H9 (cell line): ENCODE measurements around the gene BEGAIN. TPM values are rescaled to one million over a fixed set of nuclear protein-coding genes. Genes with fewer than 3 reads are reported as not detected.
A peak's percentile ranks its signal among the peaks of the same experiment; 100 is the strongest.

ENCODE experiments used
- DNase-seq: peaks from one replicate; pipeline ENCODE4 v3.0.0-alpha.2; 2017
- H2AFZ ChIP-seq: one replicate; pipeline ENCODE4 v1.6.1; 2013; ENCODE audit warnings: mild to moderate bottlenecking, low read length, control low read depth, moderate library complexity
- H2AK5ac ChIP-seq: 2 replicates; pipeline ENCODE4 v1.6.1; 2013; ENCODE audit warnings: low read length, control low read depth, mixed read lengths; ENCODE audit not compliant: insufficient read length
- H2BK120ac ChIP-seq: one replicate; pipeline ENCODE4 v1.6.1; 2013; ENCODE audit warnings: low read depth, mild to moderate bottlenecking, low read length, control low read depth, inconsistent platforms; ENCODE audit not compliant: poor library complexity, severe bottlenecking
- H2BK12ac ChIP-seq: 2 replicates; pipeline ENCODE4 v1.6.1; 2013; ENCODE audit warnings: low read length, control low read depth, mixed read lengths, low read depth; ENCODE audit not compliant: insufficient read length
- H2BK15ac ChIP-seq: 2 replicates; pipeline ENCODE4 v1.6.1; 2013; ENCODE audit warnings: low read depth, low read length, control low read depth
- H2BK20ac ChIP-seq: one replicate; pipeline ENCODE4 v1.6.1; 2013; ENCODE audit warnings: low read depth, mild to moderate bottlenecking, low read length, control low read depth, inconsistent platforms; ENCODE audit not compliant: poor library complexity, severe bottlenecking
- H2BK5ac ChIP-seq: 2 replicates; pipeline ENCODE4 v1.6.1; 2013; ENCODE audit warnings: low read length, control low read depth, mixed read lengths; ENCODE audit not compliant: insufficient read length
- H3K14ac ChIP-seq: 2 replicates; pipeline ENCODE4 v1.6.1; 2013; ENCODE audit warnings: low read length, control low read depth; ENCODE audit not compliant: insufficient read depth
- H3K18ac ChIP-seq: 2 replicates; pipeline ENCODE4 v1.6.1; 2013; ENCODE audit warnings: low read depth, mild to moderate bottlenecking, mixed read lengths, low read length, control low read depth; ENCODE audit not compliant: insufficient read length
- H3K23ac ChIP-seq: 2 replicates; pipeline ENCODE4 v1.6.1; 2013; ENCODE audit warnings: low read length, control low read depth, mixed read lengths, low read depth; ENCODE audit not compliant: insufficient read length
- H3K23me2 ChIP-seq: 2 replicates; pipeline ENCODE4 v1.6.1; 2013; ENCODE audit warnings: low read depth, mild to moderate bottlenecking, mixed read lengths, low read length, control low read depth; ENCODE audit not compliant: insufficient read length, poor library complexity, severe bottlenecking
- H3K27ac ChIP-seq: 2 replicates; pipeline ENCODE4 v1.5.1; 2013; ENCODE audit warnings: low read length, control low read depth, mixed read lengths, low read depth; ENCODE audit not compliant: insufficient read length
- H3K27me3 ChIP-seq: 2 replicates; pipeline ENCODE4 v1.6.1; 2013; ENCODE audit warnings: low read length, control low read depth, inconsistent platforms; ENCODE audit not compliant: insufficient read depth
- H3K4ac ChIP-seq: 2 replicates; pipeline ENCODE4 v1.6.1; 2013; ENCODE audit warnings: low read depth, mild to moderate bottlenecking, control low read depth, inconsistent platforms, low read length, moderate library complexity
- H3K4me1 ChIP-seq: 2 replicates; pipeline ENCODE4 v1.6.1; 2013; ENCODE audit warnings: low read length, control low read depth, inconsistent platforms; ENCODE audit not compliant: insufficient read depth
- H3K4me2 ChIP-seq: 2 replicates; pipeline ENCODE4 v1.6.1; 2013; ENCODE audit warnings: low read length, control low read depth, mixed read lengths; ENCODE audit not compliant: insufficient read length, insufficient read depth
- H3K56ac ChIP-seq: 2 replicates; pipeline ENCODE4 v1.6.1; 2013; ENCODE audit warnings: low read depth, mild to moderate bottlenecking, mixed read lengths, low read length, control low read depth; ENCODE audit not compliant: insufficient read length
- H3K79me1 ChIP-seq: 2 replicates; pipeline ENCODE4 v1.6.1; 2013; ENCODE audit warnings: low read depth, mild to moderate bottlenecking, moderate library complexity, low read length, control low read depth, inconsistent platforms; ENCODE audit not compliant: insufficient read depth, poor library complexity, severe bottlenecking
- H3K79me2 ChIP-seq: 2 replicates; pipeline ENCODE4 v1.6.1; 2013; ENCODE audit warnings: low read length, control low read depth, inconsistent platforms; ENCODE audit not compliant: insufficient read depth
- H3K9ac ChIP-seq: 2 replicates; pipeline ENCODE4 v1.6.1; 2013; ENCODE audit warnings: low read length, control low read depth, mixed read lengths; ENCODE audit not compliant: insufficient read length; ENCODE audit errors: extremely low read depth
- H3K9me3 ChIP-seq: one replicate; pipeline ENCODE4 v1.6.1; 2013; ENCODE audit warnings: low read depth, low read length, inconsistent platforms; ENCODE audit not compliant: control insufficient read depth
- H3T11ph ChIP-seq: one replicate; pipeline ENCODE4 v1.6.1; 2013; ENCODE audit warnings: mild to moderate bottlenecking, low read length, control low read depth, inconsistent platforms
- H4K20me1 ChIP-seq: one replicate; pipeline ENCODE4 v1.6.1; 2013; ENCODE audit not compliant: control insufficient read depth, insufficient read length, insufficient read depth
- H4K5ac ChIP-seq: 2 replicates; pipeline ENCODE4 v1.6.1; 2013; ENCODE audit warnings: low read depth, mild to moderate bottlenecking, mixed read lengths, low read length, control low read depth; ENCODE audit not compliant: insufficient read length
- H4K8ac ChIP-seq: replicated peaks from 2 replicates; pipeline ENCODE4 v1.6.1; 2013; ENCODE audit warnings: low read length, control low read depth, mixed read lengths, low read depth; ENCODE audit not compliant: insufficient read length
- H4K91ac ChIP-seq: 2 replicates; pipeline ENCODE4 v1.6.1; 2013; ENCODE audit warnings: low read depth, mild to moderate bottlenecking, moderate library complexity, mixed read lengths, low read length, control low read depth; ENCODE audit not compliant: insufficient read length
- H3K27ac Mint-ChIP-seq, 3 experiments: 2 replicates in 2 of 3; 3 replicates in 1 of 3; pipeline ENCODE4 v1.8.0; 2020 to 2021; ENCODE audit warnings: mixed read lengths in 3 of 3, mild to moderate bottlenecking in 1 of 3, moderate library complexity in 1 of 3
- H3K27me3 Mint-ChIP-seq: 2 replicates; pipeline ENCODE4 v1.8.0; 2021; ENCODE audit warnings: low read depth, mild to moderate bottlenecking, moderate library complexity, mixed read lengths
- H3K36me3 Mint-ChIP-seq, 3 experiments: 2 replicates in 2 of 3; 3 replicates in 1 of 3; pipeline ENCODE4 v1.8.0; 2020 to 2021; ENCODE audit warnings: low read depth in 3 of 3, mixed read lengths in 3 of 3; ENCODE audit not compliant: insufficient read depth in 1 of 3
- H3K4me1 Mint-ChIP-seq, 2 experiments: 2 replicates each; pipeline ENCODE4 v1.8.0; 2020; ENCODE audit warnings: mixed read lengths in 2 of 2
- H3K4me3 Mint-ChIP-seq, 2 experiments: 2 replicates in 1 of 2; 3 replicates in 1 of 2; pipeline ENCODE4 v1.8.0; 2020 to 2021; ENCODE audit warnings: mild to moderate bottlenecking in 2 of 2, mixed read lengths in 2 of 2, moderate library complexity in 1 of 2
- H3K9me3 Mint-ChIP-seq, 2 experiments: 2 replicates in 1 of 2; 3 replicates in 1 of 2; pipeline ENCODE4 v1.8.0; 2020; ENCODE audit warnings: mild to moderate bottlenecking in 2 of 2, mixed read lengths in 2 of 2, moderate library complexity in 1 of 2
- CTCF ChIP-seq: fragments of 200-600 bp; sonication (generic); conservative IDR thresholded peaks from 3 replicates; pipeline ENCODE4 v1.8.0; 2021; ENCODE audit warnings: antibody characterized with exemption, mild to moderate bottlenecking
- WGBS: extraction: QIAGEN DNeasy Blood & Tissue Kit; methylation state at CpG from one replicate; pipeline ENCODE4 v1.1.7; 2013; ENCODE audit warnings: missing lambda C conversion rate, low lambda C conversion rate, mixed read lengths; ENCODE audit not compliant: insufficient read length; ENCODE audit errors: extremely low coverage; 5-methylcytosine and 5-hydroxymethylcytosine counted together
- total RNA-seq: library from RNA; stranded (reverse); gene quantifications from 2 replicates; pipeline ENCODE4 v1.2.1, GENCODE V29; 2021

Gene BEGAIN
- total RNA-seq, 1 experiment from 2014 or later, result 2.6 TPM

DNA sequence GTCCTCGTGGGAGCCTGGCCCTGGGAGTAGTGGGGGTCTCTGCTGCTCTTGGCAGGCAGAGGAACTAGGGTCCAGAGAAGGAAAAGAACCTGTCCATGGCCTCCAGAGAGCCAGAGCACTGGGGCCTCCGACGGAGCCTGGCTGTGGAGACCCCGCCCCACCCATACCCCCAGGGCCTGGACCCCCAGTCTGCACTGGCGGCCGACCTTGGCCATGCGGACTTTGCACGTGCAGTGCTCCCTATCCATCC is 1.1 kb downstream of the BEGAIN start:
- Mint-ChIP-seq H3K4me1 (peaks cover 2 to 11% of the 10 kb centered on the region in 2 experiments; a peak in 2 of 4 replicates), H3K27ac (no peak overlapping the region), H3K36me3 (no peaks in the 10 kb centered on the region), H3K9me3 (no peaks in the 10 kb centered on the region), H3K4me3 (peak overlapping the region; percentile 61 to 75), H3K27me3 (peaks cover 71% of the 10 kb centered on the region)
- H4K20me1 ChIP-seq, result no peaks in the 10 kb centered on the region
- H3K27me3 ChIP-seq, result peaks cover 6% of the 10 kb centered on the region; the same call in 1 of the 2 replicates
- H3K79me1 ChIP-seq, result no peaks in the 10 kb centered on the region
- H3K18ac ChIP-seq, result no peak overlapping the region
- peak overlapping the region; percentile 23 for H3K4me2 ChIP-seq
- H3K4me1 ChIP-seq, result no peaks in the 10 kb centered on the region
- no peak for TF ChIP-seq CTCF
- H3K9ac ChIP-seq, result no peak overlapping the region
- no peak overlapping the region for H4K5ac ChIP-seq
- no peaks in the 10 kb centered on the region for H3K79me2 ChIP-seq
- no peak overlapping the region for H3K56ac ChIP-seq
- H3K4ac ChIP-seq, result no peak overlapping the region
- no peak overlapping the region for H2BK5ac ChIP-seq
- DNase-seq, result no peak
- H3K9me3 ChIP-seq, result no peaks in the 10 kb centered on the region
- no peak overlapping the region for H2BK12ac ChIP-seq
- H3K23ac ChIP-seq, result no peak overlapping the region
- H2BK20ac ChIP-seq, result no peak overlapping the region
- H2AFZ ChIP-seq, result no peak overlapping the region
- peaks cover 6% of the 10 kb centered on the region for H3K23me2 ChIP-seq
- WGBS, result no CpG with 5 or more reads among the region's 8 CpGs
- H4K91ac ChIP-seq, result no peak overlapping the region
- no peak overlapping the region for H3K27ac ChIP-seq
- no peak overlapping the region for H3K14ac ChIP-seq
- no peak overlapping the region for H2AK5ac ChIP-seq
- H2BK15ac ChIP-seq, result no peak overlapping the region
- H4K8ac ChIP-seq, result no peak overlapping the region
- no peak overlapping the region for H2BK120ac ChIP-seq
- H3T11ph ChIP-seq, result no peak overlapping the region
